ENCODE measurements around the gene CERS6.

Gene CERS6

DNA sequence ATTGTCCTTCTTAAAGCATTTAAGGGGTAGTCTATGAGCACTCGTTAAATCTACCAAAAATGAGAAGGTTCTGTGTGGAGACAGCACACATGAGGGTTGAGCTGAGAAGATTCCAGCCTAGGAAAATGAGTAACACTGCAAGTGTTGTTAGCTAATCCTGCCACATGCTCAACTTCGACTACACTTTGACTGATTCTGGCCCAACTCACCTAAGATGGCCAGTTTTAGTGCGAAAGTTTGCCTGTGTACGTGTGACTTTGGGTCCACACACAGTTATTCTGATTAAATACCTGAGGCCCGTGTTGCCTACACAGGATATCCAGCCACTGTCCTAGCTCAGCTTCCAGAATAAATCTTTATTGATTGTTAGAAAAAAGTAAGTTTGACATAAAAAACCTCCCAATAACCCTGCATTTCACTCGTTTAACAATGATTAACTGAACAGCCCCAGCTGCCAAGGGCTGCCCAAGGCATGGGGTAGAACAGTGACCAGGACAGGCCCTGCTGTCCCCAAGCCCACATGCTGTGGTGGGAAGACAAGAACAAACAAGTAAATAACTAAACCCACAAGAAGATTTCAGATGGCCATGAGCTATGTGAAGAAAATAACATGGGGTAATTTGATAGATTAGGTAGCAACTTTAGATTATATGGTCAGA is 14.7 kb upstream of the CERS6 start:
- TF ChIP-seq, protein P1, sequence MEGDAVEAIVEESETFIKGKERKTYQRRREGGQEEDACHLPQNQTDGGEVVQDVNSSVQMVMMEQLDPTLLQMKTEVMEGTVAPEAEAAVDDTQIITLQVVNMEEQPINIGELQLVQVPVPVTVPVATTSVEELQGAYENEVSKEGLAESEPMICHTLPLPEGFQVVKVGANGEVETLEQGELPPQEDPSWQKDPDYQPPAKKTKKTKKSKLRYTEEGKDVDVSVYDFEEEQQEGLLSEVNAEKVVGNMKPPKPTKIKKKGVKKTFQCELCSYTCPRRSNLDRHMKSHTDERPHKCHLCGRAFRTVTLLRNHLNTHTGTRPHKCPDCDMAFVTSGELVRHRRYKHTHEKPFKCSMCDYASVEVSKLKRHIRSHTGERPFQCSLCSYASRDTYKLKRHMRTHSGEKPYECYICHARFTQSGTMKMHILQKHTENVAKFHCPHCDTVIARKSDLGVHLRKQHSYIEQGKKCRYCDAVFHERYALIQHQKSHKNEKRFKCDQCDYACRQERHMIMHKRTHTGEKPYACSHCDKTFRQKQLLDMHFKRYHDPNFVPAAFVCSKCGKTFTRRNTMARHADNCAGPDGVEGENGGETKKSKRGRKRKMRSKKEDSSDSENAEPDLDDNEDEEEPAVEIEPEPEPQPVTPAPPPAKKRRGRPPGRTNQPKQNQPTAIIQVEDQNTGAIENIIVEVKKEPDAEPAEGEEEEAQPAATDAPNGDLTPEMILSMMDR (IDR thresholded peaks at IDR 0.05; ENCODE audit: control insufficient read depth, extremely low read depth, insufficient read depth) = no peak
- H3K4me3 ChIP-seq (ENCODE audit: low read depth, low read length) = no peak overlapping the region
- DNase-seq (ENCODE audit: low read depth) = no peak

DNA sequence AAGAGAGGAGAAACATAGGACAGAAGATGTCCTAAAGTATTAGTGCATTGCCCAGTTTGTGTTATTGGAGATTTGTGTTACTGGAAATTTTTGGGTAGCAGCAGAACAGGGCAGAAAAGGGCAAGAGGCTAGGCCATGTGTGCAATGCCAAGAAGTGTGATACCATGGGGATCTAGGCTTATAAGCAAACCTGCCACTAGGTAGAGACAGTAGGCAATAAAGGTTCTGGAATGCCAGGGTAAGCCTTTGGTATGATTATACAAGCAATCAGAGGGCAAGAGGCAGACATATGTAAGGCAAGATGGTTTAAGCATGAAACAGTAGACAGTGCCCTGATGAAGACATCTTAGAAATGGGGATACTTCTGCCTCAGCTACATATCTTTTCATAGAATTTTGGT is 12.3 kb upstream of the CERS6 start:
- TF ChIP-seq, protein P1 (IDR thresholded peaks at IDR 0.05; ENCODE audit: control insufficient read depth, extremely low read depth, insufficient read depth) = 0 out of 2 replicates have a peak, but pooled peaks have one; percentile 2
- no peak for DNase-seq (ENCODE audit: low read depth)
- H3K4me3 ChIP-seq (ENCODE audit: low read depth, low read length) = no peak overlapping the region

- no peak for DNase-seq (ENCODE audit: low read depth)
- TF ChIP-seq, protein P1 (IDR thresholded peaks at IDR 0.05; ENCODE audit: control insufficient read depth, extremely low read depth, insufficient read depth) = no peak
Observed at GRCh38 chr2:168445960-168446359, 10.1 kb upstream of the CERS6 start.

GRCh38 chr2:168448980-168449379 is 7.1 kb upstream of the CERS6 start:
- DNase-seq (ENCODE audit: low read depth) = no peak
- TF ChIP-seq, protein P1 (IDR thresholded peaks at IDR 0.05; ENCODE audit: control insufficient read depth, extremely low read depth, insufficient read depth) = no peak
- no peak overlapping the region for H3K4me3 ChIP-seq (ENCODE audit: low read depth, low read length)

More at GRCh38 chr2:168445960-168446359, 10.1 kb upstream of the CERS6 start:
- H3K4me3 ChIP-seq (ENCODE audit: low read depth, low read length) = no peak overlapping the region

DNA sequence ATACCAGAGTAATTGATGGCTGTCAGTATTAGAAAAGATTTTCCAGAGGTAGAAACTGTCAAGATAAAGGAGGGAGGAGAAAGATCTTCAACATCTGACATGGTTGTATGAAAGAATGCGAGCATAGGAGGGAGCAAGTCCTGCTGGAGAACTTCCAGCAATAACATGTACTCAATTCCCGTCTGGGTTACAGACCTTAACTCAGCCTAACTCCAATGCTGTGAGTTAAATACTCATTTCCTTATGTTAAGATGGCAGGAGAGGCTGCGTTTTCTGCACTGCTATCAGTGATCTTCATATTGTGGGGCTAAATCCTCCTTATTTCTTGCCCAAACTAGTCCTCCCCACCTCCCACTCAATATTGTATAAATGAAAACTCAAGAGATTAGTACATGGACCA is 6.7 kb upstream of the CERS6 start:
- DNase-seq (ENCODE audit: low read depth) = no peak
- TF ChIP-seq, protein P1 (IDR thresholded peaks at IDR 0.05; ENCODE audit: control insufficient read depth, extremely low read depth, insufficient read depth) = no peak
- H3K4me3 ChIP-seq (ENCODE audit: low read depth, low read length) = no peak overlapping the region

GRCh38 chr2:168450171-168450570 is 5.9 kb upstream of the CERS6 start:
- TF ChIP-seq, protein P1 (IDR thresholded peaks at IDR 0.05; ENCODE audit: control insufficient read depth, extremely low read depth, insufficient read depth) = no peak
- no peak overlapping the region for H3K4me3 ChIP-seq (ENCODE audit: low read depth, low read length)
- no peak for DNase-seq (ENCODE audit: low read depth)

- no peak for DNase-seq (ENCODE audit: low read depth)
- TF ChIP-seq, protein P1 (IDR thresholded peaks at IDR 0.05; ENCODE audit: control insufficient read depth, extremely low read depth, insufficient read depth) = no peak
- H3K4me3 ChIP-seq (ENCODE audit: low read depth, low read length) = no peak overlapping the region
Observed at GRCh38 chr2:168450732-168451131, 5.3 kb upstream of the CERS6 start.
